A673 (cell line): ENCODE measurements around the gene ENAH. TPM values are rescaled to one million over a fixed set of nuclear protein-coding genes. Genes with fewer than 3 reads are reported as not detected.
"Not testable (repeated sequence)": the region's sequence is repeated elsewhere in the genome, so short reads cannot be mapped to it uniquely, and the experiment has no call there.

Experiments
- BruUV-seq: library from RNA; stranded (reverse); fragments of 400-500 nt; replicated peaks from 2 replicates; lab custom pipeline; 2021; lab: Mats Ljungman, UMichigan
- CTCF ChIA-PET: fragments of 300-600 bp; sonication (Branson Sonifier 250); formaldehyde crosslinking; loops from one replicate; lab custom pipeline; 2022; ENCODE audit warnings: antibody characterized with exemption; lab: Charles Lee
- POLR2A ChIA-PET: fragments of 300-600 bp; sonication (Branson Sonifier 250); formaldehyde crosslinking; loops from one replicate; lab custom pipeline; 2022; ENCODE audit warnings: antibody characterized with exemption; ENCODE audit not compliant: low non-redundant PET; lab: Charles Lee
- DNase-seq: peaks from one replicate; pipeline ENCODE4 v3.0.0-alpha.2; 2015; ENCODE audit warnings: low spot score
- H3K27ac ChIP-seq: fragments of 200-600 bp; sonication (generic); 2 replicates; pipeline ENCODE4 v1.5.1; 2016; ENCODE audit warnings: mixed run types, low read depth, mild to moderate bottlenecking, mixed read lengths, antibody characterized with exemption, low read length; ENCODE audit not compliant: poor library complexity, severe bottlenecking
- H3K27me3 ChIP-seq: fragments of 200-600 bp; sonication (generic); replicated peaks from 2 replicates; pipeline ENCODE4 v1.6.1; 2017; ENCODE audit warnings: mixed run types, low read depth, mild to moderate bottlenecking, mixed read lengths, antibody characterized with exemption, low read length; ENCODE audit not compliant: insufficient read depth, poor library complexity
- H3K36me3 ChIP-seq: fragments of 200-600 bp; sonication (generic); 2 replicates; pipeline ENCODE4 v1.6.1; 2016; ENCODE audit warnings: mixed run types, mild to moderate bottlenecking, mixed read lengths, antibody characterized with exemption, low read length; ENCODE audit not compliant: insufficient read depth, poor library complexity, severe bottlenecking
- H3K4me1 ChIP-seq: fragments of 200-600 bp; sonication (generic); 2 replicates; pipeline ENCODE4 v1.6.1; 2017; ENCODE audit warnings: mixed run types, mild to moderate bottlenecking, mixed read lengths, antibody characterized with exemption, low read length; ENCODE audit not compliant: insufficient read depth, poor library complexity, severe bottlenecking
- H3K4me3 ChIP-seq: fragments of 200-600 bp; sonication (generic); 2 replicates; pipeline ENCODE4 v1.5.1; 2016; ENCODE audit warnings: low read depth, mixed run types, mild to moderate bottlenecking, mixed read lengths, low read length; ENCODE audit not compliant: poor library complexity, severe bottlenecking
- H3K9me3 ChIP-seq: fragments of 200-600 bp; sonication (generic); 2 replicates; pipeline ENCODE4 v1.6.1; 2016; ENCODE audit warnings: mixed run types, low read depth, mild to moderate bottlenecking, mixed read lengths, antibody characterized with exemption, low read length; ENCODE audit not compliant: poor library complexity, severe bottlenecking
- EZH2 ChIP-seq: fragments of 200-600 bp; sonication (generic); IDR thresholded peaks from 2 replicates; pipeline ENCODE4 v1.6.1; 2017; ENCODE audit warnings: borderline replicate concordance, low read depth, mild to moderate bottlenecking, mixed read lengths, antibody characterized with exemption, low read length; ENCODE audit not compliant: poor library complexity, severe bottlenecking
- intact Hi-C: fragments of 100-400 bp; cut with micrococcal nuclease; formaldehyde crosslinking; loops from one replicate; pipeline ENCODE4 v1.10.0; 2022; ENCODE audit not compliant: unreplicated experiment
- total RNA-seq: library from RNA; stranded (reverse); gene quantifications from 2 replicates; pipeline ENCODE4 v1.2.3, GENCODE V29; 2021
- TF ChIP-seq, protein P1 (sequence below): fragments of 300-800, 200-600 bp; sonication (generic); conservative IDR thresholded peaks from 2 replicates; pipeline ENCODE4 v1.5.1; 2017; ENCODE audit warnings: low read depth, mild to moderate bottlenecking, antibody characterized with exemption, low read length, moderate library complexity, mixed read lengths

Gene ENAH
- total RNA-seq, 1 experiment from 2014 or later, result 186 TPM

DNA sequence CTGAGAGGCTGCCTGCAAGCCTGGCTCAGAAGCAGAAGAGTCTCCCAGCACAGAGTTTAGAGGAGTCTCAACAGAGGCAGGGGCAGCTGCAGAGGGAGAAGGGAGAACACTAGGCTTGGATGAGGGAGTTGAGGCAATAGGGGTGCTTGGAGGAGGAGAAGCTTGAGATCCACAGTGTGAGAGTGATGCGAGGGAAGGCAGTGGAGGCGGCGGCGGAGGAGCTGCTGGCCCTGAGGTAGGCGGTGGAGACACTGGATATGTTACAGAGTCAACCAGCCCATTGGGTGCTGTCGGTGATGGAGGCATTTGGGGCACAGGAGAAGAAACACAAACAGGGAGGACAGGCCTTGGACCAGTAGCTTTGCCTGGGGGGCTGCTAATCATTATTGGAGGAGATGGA lies 135.7 kb downstream of the ENAH start:
- Histone ChIP-seq H3K9me3 (no peaks in the 10 kb centered on the region), H3K4me3 (no peak overlapping the region), H3K36me3 (peaks cover 31% of the 10 kb centered on the region), H3K4me1 (peaks cover 8% of the 10 kb centered on the region), H3K27me3 (no peaks in the 10 kb centered on the region), H3K27ac (no peak overlapping the region)
- intact Hi-C loops, result no loop called here
- TF ChIP-seq EZH2, result no peak
- TF ChIP-seq, protein P1, sequence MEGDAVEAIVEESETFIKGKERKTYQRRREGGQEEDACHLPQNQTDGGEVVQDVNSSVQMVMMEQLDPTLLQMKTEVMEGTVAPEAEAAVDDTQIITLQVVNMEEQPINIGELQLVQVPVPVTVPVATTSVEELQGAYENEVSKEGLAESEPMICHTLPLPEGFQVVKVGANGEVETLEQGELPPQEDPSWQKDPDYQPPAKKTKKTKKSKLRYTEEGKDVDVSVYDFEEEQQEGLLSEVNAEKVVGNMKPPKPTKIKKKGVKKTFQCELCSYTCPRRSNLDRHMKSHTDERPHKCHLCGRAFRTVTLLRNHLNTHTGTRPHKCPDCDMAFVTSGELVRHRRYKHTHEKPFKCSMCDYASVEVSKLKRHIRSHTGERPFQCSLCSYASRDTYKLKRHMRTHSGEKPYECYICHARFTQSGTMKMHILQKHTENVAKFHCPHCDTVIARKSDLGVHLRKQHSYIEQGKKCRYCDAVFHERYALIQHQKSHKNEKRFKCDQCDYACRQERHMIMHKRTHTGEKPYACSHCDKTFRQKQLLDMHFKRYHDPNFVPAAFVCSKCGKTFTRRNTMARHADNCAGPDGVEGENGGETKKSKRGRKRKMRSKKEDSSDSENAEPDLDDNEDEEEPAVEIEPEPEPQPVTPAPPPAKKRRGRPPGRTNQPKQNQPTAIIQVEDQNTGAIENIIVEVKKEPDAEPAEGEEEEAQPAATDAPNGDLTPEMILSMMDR, result no peak
- no TSS peak for BruUV-seq
- CTCF ChIA-PET, result no interaction called here
- no peak for DNase-seq
- POLR2A ChIA-PET, result no interaction called here

- peaks cover 8% of the 10 kb centered on the region for H3K4me1 ChIP-seq
- no TSS peak for BruUV-seq
- TF ChIP-seq, protein P1, result no peak
- no peak for TF ChIP-seq EZH2
- no peaks in the 10 kb centered on the region for H3K9me3 ChIP-seq
- intact Hi-C loops, result no loop called here
- ChIA-PET POLR2A (interaction anchor here (0.6 kb wide), 1 partner anchor 9 kb away, joined by 4 read pairs; no protein-coding TSS in a partner anchor), CTCF (no interaction called here)
- no peaks in the 10 kb centered on the region for H3K27me3 ChIP-seq
- DNase-seq, result no peak
- no peak overlapping the region for H3K27ac ChIP-seq
- H3K4me3 ChIP-seq, result no peak overlapping the region
- peaks cover 41% of the 10 kb centered on the region for H3K36me3 ChIP-seq
Observed at GRCh38 chr1:225514671-225515081, 138.2 kb downstream of the ENAH start.

- BruUV-seq, CTCF ChIA-PET, H3K27me3 ChIP-seq, intact Hi-C loops, DNase-seq, H3K27ac ChIP-seq, H3K4me3 ChIP-seq, H3K9me3 ChIP-seq, POLR2A ChIA-PET: not testable (repeated sequence)
- Histone ChIP-seq H3K4me1 (peaks cover 16% of the 10 kb centered on the region), H3K36me3 (peaks cover 32% of the 10 kb centered on the region)
Observed at GRCh38 chr1:225513576-225513975, 139.3 kb downstream of the ENAH start.

GRCh38 chr1:225511828-225512381 lies 141.0 kb downstream of the ENAH start:
- Histone ChIP-seq H3K27me3 (no peaks in the 10 kb centered on the region), H3K27ac (no peak overlapping the region), H3K9me3 (no peaks in the 10 kb centered on the region), H3K4me1 (peaks cover 21% of the 10 kb centered on the region), H3K4me3 (no peak overlapping the region), H3K36me3 (peaks cover 31% of the 10 kb centered on the region)
- DNase-seq, result no peak
- BruUV-seq, result no TSS peak
- intact Hi-C loops, result no loop called here
- ChIA-PET POLR2A (no interaction called here), CTCF (no interaction called here)
- TF ChIP-seq, protein P1, result no peak
- TF ChIP-seq EZH2, result no peak

- intact Hi-C loops, H3K27ac ChIP-seq, BruUV-seq, DNase-seq, H3K4me3 ChIP-seq, POLR2A ChIA-PET, H3K27me3 ChIP-seq, H3K9me3 ChIP-seq: not testable (repeated sequence)
- Histone ChIP-seq H3K4me1 (peaks cover 19% of the 10 kb centered on the region), H3K36me3 (peaks cover 40% of the 10 kb centered on the region)
- CTCF ChIA-PET, result interaction anchor here (0.6 to 0.7 kb wide), 2 partner anchors 8 to 14 kb away, joined by 5 to 7 read pairs; no protein-coding TSS in a partner anchor
Observed at GRCh38 chr1:225510740-225511139, 142.2 kb downstream of the ENAH start.
